Measurements from ENCODE around the gene GALNT1. TPM values are rescaled to one million over a fixed set of nuclear protein-coding genes. Genes with fewer than 3 reads are reported as not detected.

The GALNT1 gene
- total RNA-seq, 1 experiment from 2014 or later: 77.9 TPM

- Histone ChIP-seq H3K4me1 (ENCODE audit: insufficient read depth, low read length) (no peaks in the 10 kb centered on the region), H3T11ph (ENCODE audit: low read length) (no peak overlapping the region), H2BK5ac (ENCODE audit: insufficient read length, low read length) (no peak overlapping the region), H4K91ac (ENCODE audit: insufficient read length, low read depth, low read length) (no peak overlapping the region), H3K27me3 (ENCODE audit: insufficient read depth, low read length) (no peaks in the 10 kb centered on the region), H2AFZ (ENCODE audit: low read length) (no peak overlapping the region), H3K4ac (ENCODE audit: low read depth, low read length) (no peak overlapping the region), H3K27ac (ENCODE audit: insufficient read length, low read depth, low read length) (no peak overlapping the region), H4K5ac (ENCODE audit: insufficient read length, low read depth, low read length) (no peak overlapping the region), H3K56ac (ENCODE audit: insufficient read length, low read depth, low read length) (no peak overlapping the region), H3K79me2 (ENCODE audit: insufficient read depth, low read length) (no peaks in the 10 kb centered on the region), H2BK15ac (ENCODE audit: low read depth, low read length) (no peak overlapping the region), H3K9ac (ENCODE audit: extremely low read depth, insufficient read length, low read length) (no peak overlapping the region), H2BK20ac (ENCODE audit: low read depth, low read length, poor library complexity, severe bottlenecking) (no peak overlapping the region), H4K8ac (replicated peaks; ENCODE audit: insufficient read length, low read depth, low read length) (no peak overlapping the region), H3K9me3 (ENCODE audit: control insufficient read depth, low read depth, low read length) (peaks cover 4% of the 10 kb centered on the region), H3K4me2 (ENCODE audit: insufficient read depth, insufficient read length, low read length) (no peak overlapping the region), H3K23me2 (ENCODE audit: insufficient read length, low read depth, low read length, poor library complexity, severe bottlenecking) (no peaks in the 10 kb centered on the region), H2AK5ac (ENCODE audit: insufficient read length, low read length) (no peak overlapping the region), H4K20me1 (ENCODE audit: control insufficient read depth, insufficient read depth, insufficient read length) (no peaks in the 10 kb centered on the region), H2BK120ac (ENCODE audit: low read depth, low read length, poor library complexity, severe bottlenecking) (no peak overlapping the region), H3K23ac (ENCODE audit: insufficient read length, low read depth, low read length) (no peak overlapping the region), H2BK12ac (ENCODE audit: insufficient read length, low read depth, low read length) (no peak overlapping the region), H3K14ac (ENCODE audit: insufficient read depth, low read length) (no peak overlapping the region), H3K79me1 (ENCODE audit: insufficient read depth, low read depth, low read length, poor library complexity, severe bottlenecking) (no peaks in the 10 kb centered on the region), H3K18ac (ENCODE audit: insufficient read length, low read depth, low read length) (no peak overlapping the region)
- no CpG with 5 or more reads among the region's 6 CpGs for WGBS (ENCODE audit: extremely low coverage, insufficient read length, low lambda C conversion rate)
- no peak for DNase-seq
- H3K9me3 Mint-ChIP-seq: peaks cover 16% of the 10 kb centered on the region in 2 experiments
- no peak for TF ChIP-seq CTCF (conservative IDR thresholded peaks at IDR 0.05)
- no peak overlapping the region for H3K4me3 Mint-ChIP-seq
- H3K27me3 Mint-ChIP-seq (ENCODE audit: low read depth): peaks cover 2% of the 10 kb centered on the region; the same call in 1 of the 2 replicates
- no peaks in the 10 kb centered on the region for H3K4me1 Mint-ChIP-seq
- H3K27ac Mint-ChIP-seq: no peak overlapping the region
- H3K36me3 Mint-ChIP-seq (ENCODE audit: insufficient read depth in 1 of 3, low read depth in 3 of 3): peaks cover 2 to 15% (median 6%) of the 10 kb centered on the region in 3 experiments; a peak in 5 of 7 replicates
Observed at GRCh38 chr18:35572644-35573043, 8.9 kb upstream of the GALNT1 start.
